PC-3 (cell line): ENCODE measurements around the gene AMER3. TPM values are rescaled to one million over a fixed set of nuclear protein-coding genes. Genes with fewer than 3 reads are reported as not detected.

Experiments
- ATAC-seq: fragments of 200-7000 bp; cut with Tn5 transposase; 2 replicates; pipeline ENCODE4 v1.9.1; 2020; ENCODE audit warnings: mild to moderate bottlenecking, moderate library complexity
- BruUV-seq: library from RNA; stranded (reverse); fragments of 400-500 nt; replicated peaks from 2 replicates; lab custom pipeline; 2021; lab: Mats Ljungman, UMichigan
- CTCF ChIA-PET: fragments of 300-600 bp; sonication (Branson Sonifier 250); formaldehyde crosslinking; loops from one replicate; lab custom pipeline; 2022; ENCODE audit warnings: antibody characterized with exemption; lab: Charles Lee
- POLR2A ChIA-PET: fragments of 300-600 bp; sonication (Branson Sonifier 250); formaldehyde crosslinking; loops from one replicate; lab custom pipeline; 2022; ENCODE audit warnings: antibody characterized with exemption; ENCODE audit not compliant: unreplicated experiment; lab: Charles Lee
- DNase-seq: peaks from one replicate; pipeline ENCODE4 v3.0.0-alpha.2; 2015
- H2AFZ ChIP-seq: fragments of 300-600 bp; sonication (generic); 2 replicates; pipeline ENCODE4 v1.6.0; 2016; ENCODE audit warnings: antibody characterized with exemption, low read length
- H3F3A ChIP-seq: fragments of 300-600 bp; sonication (generic); one replicate; pipeline ENCODE4 v1.6.0; 2017; ENCODE audit warnings: antibody characterized with exemption, low read length, control low read depth, mild to moderate bottlenecking; ENCODE audit not compliant: unreplicated experiment
- H3K27ac ChIP-seq: fragments of 300-600 bp; sonication (generic); 2 replicates; pipeline ENCODE4 v1.5.1; 2016; ENCODE audit warnings: mild to moderate bottlenecking, low read length
- H3K27me3 ChIP-seq: fragments of 300-600 bp; sonication (generic); 2 replicates; pipeline ENCODE4 v1.6.1; 2016; ENCODE audit warnings: low read length, mixed read lengths
- H3K36me3 ChIP-seq: fragments of 300-600 bp; sonication (generic); 2 replicates; pipeline ENCODE4 v1.6.1; 2016; ENCODE audit warnings: low read depth, mixed run types, low read length, mixed read lengths
- H3K4me1 ChIP-seq: fragments of 300-600 bp; sonication (generic); 2 replicates; pipeline ENCODE4 v1.5.1; 2016; ENCODE audit warnings: low read length; ENCODE audit not compliant: insufficient read depth
- H3K4me2 ChIP-seq: fragments of 300-600 bp; sonication (generic); 2 replicates; pipeline ENCODE4 v1.6.0; 2016; ENCODE audit warnings: low read length
- H3K4me3 ChIP-seq: fragments of 300-600 bp; sonication (generic); 2 replicates; pipeline ENCODE4 v1.5.1; 2016; ENCODE audit warnings: mild to moderate bottlenecking, low read length, mixed read lengths
- H3K79me2 ChIP-seq: fragments of 300-600 bp; sonication (generic); 2 replicates; pipeline ENCODE4 v1.6.1; 2017; ENCODE audit warnings: low read length, mixed read lengths
- H3K9ac ChIP-seq: fragments of 300-600 bp; sonication (generic); 2 replicates; pipeline ENCODE4 v1.6.0; 2016; ENCODE audit warnings: mild to moderate bottlenecking, low read length
- H3K9me2 ChIP-seq: fragments of 300-600 bp; sonication (generic); replicated peaks from 2 replicates; pipeline ENCODE4 v1.6.1; 2016; ENCODE audit warnings: mixed run types, low read length, mixed read lengths
- H3K9me3 ChIP-seq: fragments of 300-600 bp; sonication (generic); 2 replicates; pipeline ENCODE4 v1.6.1; 2016; ENCODE audit warnings: low read length, mixed read lengths
- H4K20me1 ChIP-seq: fragments of 300-600 bp; sonication (generic); 2 replicates; pipeline ENCODE4 v1.6.1; 2016; ENCODE audit warnings: low read length, mixed read lengths
- CTCF ChIP-seq: fragments of 300-600 bp; sonication (generic); conservative IDR thresholded peaks from 2 replicates; pipeline ENCODE4 v1.5.1; 2017; ENCODE audit warnings: antibody characterized with exemption, low read depth, mild to moderate bottlenecking, low read length
- EZH2 ChIP-seq: fragments of 300-600 bp; sonication (generic); IDR thresholded peaks from one replicate; pipeline ENCODE4 v1.6.1; 2017; ENCODE audit warnings: antibody characterized with exemption, mild to moderate bottlenecking, low read length; ENCODE audit not compliant: unreplicated experiment
- EZH2phosphoT487 ChIP-seq: fragments of 300-600 bp; sonication (generic); IDR thresholded peaks from 2 replicates; pipeline ENCODE4 v1.6.1; 2018; ENCODE audit warnings: mild to moderate bottlenecking, antibody characterized with exemption, low read length, borderline replicate concordance
- intact Hi-C: fragments of 100-400 bp; cut with micrococcal nuclease; formaldehyde crosslinking; loops from 2 replicates; pipeline ENCODE4 v1.9.0; 2023
- total RNA-seq: library from RNA; depleted of rRNA; stranded (reverse); fragments of >200 nt; gene quantifications from 2 replicates; pipeline ENCODE4 v1.2.3, GENCODE V29; 2014

AMER3 gene
- total RNA-seq, 1 experiment from 2014 or later = not detected

GRCh38 chr2:130787841-130788240 lies 32.5 kb downstream of the AMER3 start:
- H3K9ac ChIP-seq = no peak overlapping the region
- no peaks in the 10 kb centered on the region for H3K36me3 ChIP-seq
- no peaks in the 10 kb centered on the region for H3K9me2 ChIP-seq
- no peaks in the 10 kb centered on the region for H3K4me1 ChIP-seq
- H3K27ac ChIP-seq = no peak overlapping the region
- no peaks in the 10 kb centered on the region for H4K20me1 ChIP-seq
- no TSS peak for BruUV-seq
- H3K4me2 ChIP-seq = no peak overlapping the region
- H3K9me3 ChIP-seq = no peaks in the 10 kb centered on the region
- no peak overlapping the region for H3K4me3 ChIP-seq
- no peak for TF ChIP-seq CTCF
- TF ChIP-seq EZH2phosphoT487 = no peak
- no peak for TF ChIP-seq EZH2
- H2AFZ ChIP-seq = no peak overlapping the region
- CTCF ChIA-PET = no interaction called here
- H3K79me2 ChIP-seq = no peaks in the 10 kb centered on the region
- H3F3A ChIP-seq = no peaks in the 10 kb centered on the region
- peaks cover 26% of the 10 kb centered on the region for H3K27me3 ChIP-seq
- ATAC-seq (no peak), DNase-seq (no peak)
- POLR2A ChIA-PET = no interaction called here
- intact Hi-C loops = no loop called here

DNA sequence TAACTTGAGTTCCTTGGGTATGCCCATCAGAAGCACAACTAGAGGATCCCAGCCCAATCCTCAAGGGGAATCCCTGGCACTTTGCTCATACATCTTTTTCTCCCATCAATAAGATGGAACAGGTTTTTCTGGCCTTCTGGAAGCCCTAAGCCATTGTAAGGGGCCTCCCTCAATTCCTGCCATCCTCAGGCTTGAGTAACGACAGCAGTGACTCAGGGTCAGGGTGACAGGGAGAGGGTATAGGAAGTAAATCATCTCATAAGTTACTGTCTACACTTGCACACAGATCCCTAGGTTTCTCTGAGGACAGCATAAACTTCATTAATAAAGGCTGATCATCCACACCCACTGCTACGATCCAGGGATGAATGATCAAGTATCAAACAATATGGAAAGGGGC lies 35.0 kb downstream of the AMER3 start:
- Histone ChIP-seq H3K36me3 (no peaks in the 10 kb centered on the region), H3K27me3 (peaks cover 7% of the 10 kb centered on the region; the same call in 1 of the 2 replicates), H3K27ac (no peak overlapping the region), H3F3A (no peaks in the 10 kb centered on the region), H3K9ac (no peak overlapping the region), H3K9me3 (no peaks in the 10 kb centered on the region), H3K4me3 (no peak overlapping the region), H3K9me2 (no peaks in the 10 kb centered on the region), H3K79me2 (no peaks in the 10 kb centered on the region), H2AFZ (no peak overlapping the region), H3K4me2 (no peak overlapping the region), H3K4me1 (no peaks in the 10 kb centered on the region), H4K20me1 (no peaks in the 10 kb centered on the region)
- no TSS peak for BruUV-seq
- no peak for ATAC-seq
- peak; percentile 16 for DNase-seq
- ChIA-PET CTCF (no interaction called here), POLR2A (no interaction called here)
- TF ChIP-seq CTCF (no peak), EZH2 (no peak), EZH2phosphoT487 (no peak)
- intact Hi-C loops = loop anchor here (10.0 kb wide), 1 partner anchor 264 kb away; no protein-coding TSS in a partner anchor

GRCh38 chr2:130790804-130791616 lies 35.7 kb downstream of the AMER3 start:
- intact Hi-C loops = loop anchor here (10.0 kb wide), 1 partner anchor 264 kb away; no protein-coding TSS in a partner anchor
- H3K27me3 ChIP-seq = peaks cover 6% of the 10 kb centered on the region; the same call in 1 of the 2 replicates
- no peak overlapping the region for H2AFZ ChIP-seq
- ATAC-seq = no peak
- no peak overlapping the region for H3K9ac ChIP-seq
- H3K4me2 ChIP-seq = no peak overlapping the region
- no TSS peak for BruUV-seq
- no peaks in the 10 kb centered on the region for H3K9me3 ChIP-seq
- H4K20me1 ChIP-seq = no peaks in the 10 kb centered on the region
- H3K79me2 ChIP-seq = no peaks in the 10 kb centered on the region
- ChIA-PET CTCF (no interaction called here), POLR2A (no interaction called here)
- no peaks in the 10 kb centered on the region for H3K36me3 ChIP-seq
- DNase-seq = no peak
- TF ChIP-seq EZH2 = no peak
- TF ChIP-seq CTCF = no peak
- no peak for TF ChIP-seq EZH2phosphoT487
- H3K4me3 ChIP-seq = no peak overlapping the region
- H3K27ac ChIP-seq = no peak overlapping the region
- no peaks in the 10 kb centered on the region for H3K9me2 ChIP-seq
- H3F3A ChIP-seq = no peaks in the 10 kb centered on the region
- H3K4me1 ChIP-seq = no peaks in the 10 kb centered on the region
